Measurements from ENCODE around the gene CPA4.

The CPA4 gene

GRCh38 chr7:130273933-130274255, 19.1 kb upstream of the CPA4 start:
- no peak for DNase-seq
- intact Hi-C loops (cut with DNase I): no loop called here

GRCh38 chr7:130274296-130274695, 18.7 kb upstream of the CPA4 start:
- DNase-seq: no peak
- intact Hi-C loops (cut with DNase I): no loop called here

GRCh38 chr7:130274983-130275591, 17.9 kb upstream of the CPA4 start:
- DNase-seq: no peak
- intact Hi-C loops (cut with DNase I): loop anchor here (5.0 kb wide), 1 partner anchor 217 kb away; the partner anchor contains the start of gene MEST

GRCh38 chr7:130275826-130276297, 17.1 kb upstream of the CPA4 start:
- DNase-seq: no peak
- intact Hi-C loops (cut with DNase I): loop anchor here (5.0 kb wide), 1 partner anchor 216 kb away; the partner anchor contains the start of gene MEST

- intact Hi-C loops (cut with DNase I): loop anchor here (5.0 kb wide), 1 partner anchor 215 kb away; the partner anchor contains the start of gene MEST
- DNase-seq: no peak
Observed at GRCh38 chr7:130276796-130277762, 15.9 kb upstream of the CPA4 start.

- DNase-seq: peak in 7 of 10 donors; percentile 52 to 93 (median 56)
- intact Hi-C loops (cut with DNase I): loop anchor here (5.0 kb wide), 1 partner anchor 214 kb away; the partner anchor contains the start of gene MEST
Observed at GRCh38 chr7:130277763-130278643, 15.0 kb upstream of the CPA4 start.

GRCh38 chr7:130278860-130279259, 14.1 kb upstream of the CPA4 start:
- intact Hi-C loops (cut with DNase I): loop anchor here (5.0 kb wide), 1 partner anchor 213 kb away; the partner anchor contains the start of gene MEST
- DNase-seq: no peak

- intact Hi-C loops (cut with DNase I): loop anchor here (5.0 kb wide), 1 partner anchor 213 kb away; the partner anchor contains the start of gene MEST
- no peak for DNase-seq
Observed at GRCh38 chr7:130279286-130279685, 13.7 kb upstream of the CPA4 start.

- intact Hi-C loops (cut with DNase I): loop anchor here (5.0 kb wide), 1 partner anchor 212 kb away; the partner anchor contains the start of gene MEST
- no peak for DNase-seq
Observed at GRCh38 chr7:130279906-130280305, 13.1 kb upstream of the CPA4 start.

- DNase-seq: no peak
- intact Hi-C loops (cut with DNase I): no loop called here
Observed at GRCh38 chr7:130281260-130281659, 11.7 kb upstream of the CPA4 start.

GRCh38 chr7:130286881-130287280, 6.1 kb upstream of the CPA4 start:
- no peak for DNase-seq
- intact Hi-C loops (cut with DNase I): no loop called here

- intact Hi-C loops (cut with DNase I): no loop called here
- DNase-seq: no peak
Observed at GRCh38 chr7:130288168-130288567, 4.8 kb upstream of the CPA4 start.

- intact Hi-C loops (cut with DNase I): no loop called here
- no peak for DNase-seq
Observed at GRCh38 chr7:130288829-130289228, 4.1 kb upstream of the CPA4 start.

- intact Hi-C loops (cut with DNase I): no loop called here
- no peak for DNase-seq
Observed at GRCh38 chr7:130289478-130289877, 3.5 kb upstream of the CPA4 start.

- no peak for DNase-seq
- intact Hi-C loops (cut with DNase I): no loop called here
Observed at GRCh38 chr7:130290745-130291144, 2.2 kb upstream of the CPA4 start.

- no peak for DNase-seq
- intact Hi-C loops (cut with DNase I): no loop called here
Observed at GRCh38 chr7:130293521-130293920, 560 bp downstream of the CPA4 start.

GRCh38 chr7:130294314-130294713, 1.4 kb downstream of the CPA4 start:
- intact Hi-C loops (cut with DNase I): no loop called here
- DNase-seq: peak in 4 of 10 donors; percentile 17 to 82 (median 44)

- DNase-seq: no peak
- intact Hi-C loops (cut with DNase I): no loop called here
Observed at GRCh38 chr7:130296221-130296951, 3.4 kb downstream of the CPA4 start.

Measured in posterior cingulate gyrus (tissue), 11 donors.